IPS-NIHi7 (cell line): ENCODE results near the gene PGM5.
A peak's percentile ranks its signal among the peaks of the same experiment; 100 is the strongest.

ENCODE experiments used
- DNase-seq: peaks from one replicate; pipeline ENCODE4 v3.0.0; 2012; ENCODE audit warnings: mixed read lengths; ENCODE audit errors: extremely low spot score

Gene PGM5

DNA sequence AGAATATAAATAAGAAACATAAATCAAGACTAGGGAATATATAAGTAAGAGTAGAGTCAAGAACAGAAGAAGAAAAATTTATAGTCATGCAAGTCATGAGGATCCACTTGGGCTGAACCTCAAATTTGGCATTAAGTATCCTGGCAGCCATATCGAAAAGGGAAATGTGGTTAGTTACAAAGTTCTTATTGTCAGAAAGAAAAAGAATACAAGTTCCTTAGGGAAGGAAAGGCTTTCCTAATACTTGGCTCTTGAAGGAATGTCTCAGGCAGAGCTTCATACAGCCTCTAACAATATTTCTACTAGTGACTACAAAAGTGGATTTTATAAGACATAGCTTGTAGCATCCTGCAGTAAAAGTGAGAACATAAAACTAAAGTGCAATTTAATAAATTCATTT, 138.8 kb downstream of the PGM5 start:
- DNase-seq = no peak

- DNase-seq = no peak
Measured at GRCh38 chr9:68496356-68496755, 139.9 kb downstream of the PGM5 start.

DNA sequence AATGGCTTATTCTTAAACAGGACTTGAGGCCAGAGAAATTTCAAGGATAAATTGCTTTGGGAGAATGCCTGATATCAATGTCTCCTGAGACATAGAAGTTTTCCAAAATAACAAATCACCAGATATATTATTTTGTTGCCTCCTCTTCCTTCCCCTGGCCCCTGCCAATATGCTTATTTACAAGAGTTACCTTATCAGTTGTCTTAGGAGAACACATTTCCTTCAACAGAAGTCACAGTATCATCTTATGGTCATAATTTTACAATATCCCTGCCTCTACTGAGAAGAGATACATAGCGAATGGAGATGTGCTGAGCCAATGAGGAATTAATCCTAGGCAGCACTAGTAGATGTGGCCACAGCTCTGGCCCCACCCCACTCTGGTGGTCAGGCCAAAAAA, 141.2 kb downstream of the PGM5 start:
- no peak for DNase-seq

DNA sequence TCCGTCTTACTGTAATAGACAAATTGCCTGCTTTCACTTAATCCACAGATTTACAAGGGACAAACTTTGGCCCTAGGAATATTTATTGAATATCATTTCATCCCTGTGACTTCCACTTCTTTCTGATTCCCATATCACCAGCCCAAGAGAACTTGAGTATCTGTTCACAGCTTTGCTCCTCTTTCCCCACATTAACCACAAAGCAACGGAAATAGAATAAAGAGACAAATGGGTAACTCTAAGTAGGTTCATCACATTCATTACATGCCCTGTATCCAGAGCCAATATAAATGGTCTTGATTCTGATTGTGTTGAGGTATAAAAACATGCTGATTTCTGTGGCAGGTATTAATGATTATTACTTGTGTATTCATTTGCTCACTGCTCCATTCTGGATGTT, 142.4 kb downstream of the PGM5 start:
- no peak for DNase-seq

GRCh38 chr9:68500457-68501381, 144.3 kb downstream of the PGM5 start:
- no peak for DNase-seq

GRCh38 chr9:68502279-68502678, 145.9 kb downstream of the PGM5 start:
- DNase-seq = no peak

GRCh38 chr9:68505681-68506409, 149.4 kb downstream of the PGM5 start:
- DNase-seq = no peak

- DNase-seq = no peak
Measured at GRCh38 chr9:68506551-68506950, 150.1 kb downstream of the PGM5 start.

DNA sequence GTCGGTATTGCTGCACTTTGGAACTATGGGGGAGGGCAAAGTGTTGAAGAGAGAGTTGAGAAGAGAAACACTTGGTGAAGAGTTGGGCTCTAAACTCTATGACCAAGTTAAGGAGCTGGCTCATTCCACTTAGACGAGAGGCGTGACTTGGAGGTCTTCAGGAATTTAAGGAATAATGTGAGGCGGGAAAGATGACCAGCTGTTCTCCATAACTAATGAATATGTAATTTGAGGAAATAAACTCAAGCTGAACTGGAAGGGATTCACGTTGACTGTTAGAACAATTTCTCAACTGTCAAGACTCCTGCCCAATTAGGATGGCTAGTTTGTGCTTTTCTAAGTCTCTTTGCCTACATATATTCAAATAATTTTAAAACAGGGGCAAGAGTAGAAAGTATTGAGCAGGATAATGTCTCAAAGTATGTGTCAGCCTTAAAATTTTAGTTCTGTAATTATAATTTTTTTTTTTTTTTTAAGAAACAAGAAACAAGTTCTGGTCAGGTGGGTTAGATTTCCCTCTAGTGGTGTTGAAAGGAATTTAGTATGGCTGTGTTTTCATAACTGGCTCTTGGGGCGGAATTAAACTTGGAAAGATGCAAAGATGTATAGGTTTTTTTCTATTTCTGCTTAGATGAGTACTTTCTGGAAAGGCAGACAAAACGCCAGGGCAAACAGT, 150.9 kb downstream of the PGM5 start:
- no peak for DNase-seq

DNA sequence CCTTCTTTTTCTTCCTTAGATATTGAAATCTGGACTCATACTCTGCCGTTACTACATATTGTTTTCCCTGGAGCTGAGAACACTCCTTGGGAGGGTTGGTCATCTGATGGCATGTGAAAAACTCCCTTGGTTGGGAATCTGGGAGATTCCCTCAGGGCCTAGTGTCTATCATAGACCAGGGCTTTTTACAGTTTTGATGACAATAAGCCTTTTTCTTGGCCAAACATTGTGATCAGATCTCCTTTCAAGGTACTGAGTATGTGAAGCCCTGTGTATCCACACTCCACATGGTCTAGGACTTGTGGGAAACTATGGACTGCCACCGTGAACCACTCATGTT, 151.4 kb downstream of the PGM5 start:
- no peak for DNase-seq

DNA sequence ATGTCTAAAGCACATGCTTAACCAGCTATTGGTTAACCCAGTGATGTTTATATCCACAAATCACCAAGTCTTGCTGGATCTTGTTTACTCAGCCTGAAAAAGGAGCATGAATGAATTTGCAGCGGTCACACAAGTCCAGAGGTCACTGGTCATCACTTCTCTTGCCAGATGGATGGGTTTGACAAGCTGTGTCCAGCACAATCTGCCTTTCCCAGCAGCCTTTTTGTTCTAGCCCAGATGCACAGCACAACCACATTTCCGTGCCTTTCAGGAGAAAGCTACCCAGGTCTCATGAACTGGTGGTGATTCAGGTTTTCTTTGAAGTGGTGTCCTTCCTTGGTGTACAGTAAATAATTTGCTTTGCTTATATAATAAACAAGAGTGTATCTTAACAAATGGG, 152.1 kb downstream of the PGM5 start:
- DNase-seq = no peak

DNA sequence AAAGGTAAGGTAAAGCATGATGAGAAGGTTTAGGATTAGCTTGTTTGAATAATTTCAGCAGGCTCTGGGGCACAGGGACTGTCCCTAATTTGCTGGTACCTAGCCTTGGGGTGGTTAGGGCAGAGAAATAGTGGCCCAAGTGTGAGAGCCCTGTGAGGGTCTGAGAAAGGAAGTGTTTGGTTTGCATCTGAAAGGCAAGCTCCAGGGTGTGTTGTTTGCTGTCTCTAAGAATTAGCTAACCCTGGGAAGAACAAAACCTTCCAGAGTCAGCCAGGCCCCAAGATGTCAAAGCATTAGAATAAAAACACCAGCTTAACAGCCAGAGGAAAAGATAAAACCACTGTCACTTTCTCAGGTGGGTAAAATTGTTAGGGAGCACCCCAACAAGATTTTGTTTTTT, 153.3 kb downstream of the PGM5 start:
- DNase-seq = peak; percentile 52

DNA sequence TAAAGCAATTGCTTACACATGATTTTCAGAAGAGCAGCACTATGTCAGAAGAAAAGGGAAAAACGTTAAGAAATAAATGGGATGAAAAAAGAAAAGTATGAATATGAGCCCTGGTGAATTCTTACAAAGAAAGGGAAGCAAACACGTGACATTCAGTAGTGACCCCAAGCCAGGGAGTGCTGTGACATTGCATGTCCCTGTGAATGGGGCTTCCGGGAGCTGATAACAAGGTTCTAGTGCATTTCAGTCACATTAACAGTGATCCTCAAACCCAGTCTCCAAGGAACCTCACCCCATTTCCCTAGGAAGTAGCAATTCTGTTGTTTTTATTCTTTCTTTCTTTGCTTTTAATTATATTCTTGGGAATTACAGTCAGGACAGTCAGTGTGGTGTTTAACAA, 157.0 kb downstream of the PGM5 start:
- DNase-seq = no peak

DNA sequence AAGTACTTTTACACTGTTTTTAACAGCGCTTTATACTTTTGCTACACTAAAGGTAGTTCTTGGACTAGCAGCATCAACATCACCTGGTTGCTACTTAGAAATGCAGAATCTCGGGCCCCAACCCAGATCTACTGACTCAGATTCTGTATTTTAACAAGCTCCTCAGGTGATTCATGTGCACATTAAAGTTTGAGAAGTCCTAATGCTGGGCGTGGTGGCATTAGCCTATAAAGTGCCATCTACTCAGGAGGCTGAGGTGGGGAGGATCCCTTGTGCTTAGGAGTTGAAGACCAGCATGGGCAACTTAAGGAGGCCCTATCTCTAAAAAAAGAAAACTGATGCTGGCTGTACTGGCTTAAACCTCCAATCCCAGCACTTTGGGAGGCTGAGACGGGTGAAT, 157.6 kb downstream of the PGM5 start:
- DNase-seq = no peak

DNA sequence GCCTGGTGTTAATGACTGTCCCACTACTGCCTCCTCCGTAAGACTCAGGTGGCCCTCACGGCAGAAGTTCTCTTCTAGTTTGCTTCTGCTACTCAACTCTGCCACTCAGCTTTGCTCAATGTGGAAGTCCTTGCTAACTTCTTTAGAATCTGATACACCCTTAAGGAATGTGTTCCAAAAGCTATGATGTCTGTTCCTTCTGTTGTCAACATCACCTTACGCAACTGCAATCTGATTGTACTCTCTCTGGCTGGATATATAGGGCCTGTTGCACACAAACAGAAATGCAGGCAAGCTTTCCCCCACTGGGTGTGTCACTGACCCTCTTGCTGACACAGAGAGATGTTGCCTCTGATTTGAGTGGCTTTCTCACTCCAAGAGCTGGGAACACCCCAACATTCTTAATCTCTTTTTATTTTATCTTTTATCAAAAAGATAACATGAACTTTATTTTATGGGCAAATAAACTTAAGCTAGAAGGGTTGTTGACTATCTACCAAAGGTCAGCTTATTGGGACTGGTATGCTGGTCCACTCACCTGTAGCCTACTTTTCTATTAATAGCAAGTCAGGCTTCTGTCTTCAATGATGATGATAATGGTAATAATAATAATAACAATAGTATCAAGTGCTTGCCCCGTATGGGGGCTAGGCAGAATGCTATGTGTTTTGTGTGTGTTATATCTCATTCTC, 159.1 kb downstream of the PGM5 start:
- no peak for DNase-seq

DNA sequence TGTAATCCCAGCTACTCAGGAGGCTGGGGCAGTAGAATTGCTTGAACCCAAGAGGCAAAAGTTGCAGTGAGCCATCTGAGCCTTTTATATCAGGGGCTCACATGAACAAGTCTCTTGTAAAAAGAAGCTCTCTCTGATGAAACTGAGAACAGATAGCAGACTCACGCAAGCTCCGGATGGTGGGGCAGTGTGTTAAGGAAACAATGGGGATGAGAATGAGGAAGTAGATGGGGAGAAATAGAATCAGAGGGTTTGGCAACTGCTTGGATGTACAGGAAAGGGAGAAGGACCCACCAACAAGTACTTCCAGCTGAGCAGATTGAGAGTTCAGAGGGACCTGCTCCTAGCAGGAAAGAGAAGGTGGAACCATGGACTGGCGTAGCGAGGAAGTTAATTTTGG, 165.7 kb downstream of the PGM5 start:
- DNase-seq = no peak

- DNase-seq = no peak
Measured at GRCh38 chr9:68522954-68523353, 166.5 kb downstream of the PGM5 start.

- no peak for DNase-seq
Measured at GRCh38 chr9:68523367-68523936, 167.0 kb downstream of the PGM5 start.

DNA sequence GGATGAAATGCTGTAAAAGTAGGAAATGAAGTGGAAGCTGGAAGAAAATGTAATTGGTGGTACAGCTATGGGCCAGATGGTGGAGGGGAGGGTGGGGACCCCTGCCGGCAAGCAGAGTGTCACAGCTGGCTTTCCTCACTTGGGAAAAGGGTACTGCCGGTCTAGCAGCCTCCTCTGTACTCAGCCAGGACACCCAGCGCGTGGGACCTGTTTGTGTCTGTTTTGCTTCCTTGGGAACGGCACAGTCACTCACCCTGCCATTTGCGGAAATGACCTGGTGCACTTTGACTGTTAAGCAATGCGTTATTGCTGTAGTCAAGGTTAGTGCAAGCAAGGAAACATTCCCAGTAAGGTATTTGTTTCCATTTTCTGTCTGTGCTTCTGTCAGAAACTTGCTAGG, 174.2 kb downstream of the PGM5 start:
- peak; percentile 63 for DNase-seq

- no peak for DNase-seq
Measured at GRCh38 chr9:68532131-68532530, 175.7 kb downstream of the PGM5 start.

GRCh38 chr9:68533678-68534077, 177.3 kb downstream of the PGM5 start:
- no peak for DNase-seq
